Stomach (tissue), 4 donors: ENCODE results near the gene NDUFB1.

ENCODE experiments used
- CTCF ChIP-seq, 7 experiments: fragments of 450-650 bp in 4 of 7; fragments of 200-600 bp in 3 of 7; sonication (generic) in 3 of 7; IDR thresholded peaks; one replicate each; pipeline ENCODE4 v1.5.1; 2016 to 2019; ENCODE audit warnings: antibody characterized with exemption in 7 of 7, control low read depth in 2 of 7, mild to moderate bottlenecking in 1 of 7
- POLR2A ChIP-seq, 4 donors: fragments of 450-650 bp; IDR thresholded peaks; one replicate each; pipeline ENCODE4 v1.6.1; 2016; ENCODE audit warnings: antibody characterized with exemption in 4 of 4, control low read depth in 2 of 4, mild to moderate bottlenecking in 1 of 4, moderate library complexity in 1 of 4
- POLR2AphosphoS5 ChIP-seq, 3 donors: sonication (generic); formaldehyde crosslinking; IDR thresholded peaks; one replicate each; pipeline ENCODE4 v1.6.1; 2016; ENCODE audit warnings: antibody characterized with exemption in 3 of 3

- TF ChIP-seq CTCF (IDR thresholded peaks at IDR 0.05), result no peak
- TF ChIP-seq POLR2A (IDR thresholded peaks at IDR 0.05), result no peak
- TF ChIP-seq POLR2AphosphoS5 (IDR thresholded peaks at IDR 0.05), result no peak
Measured at GRCh38 chr14:92153581-92153980, 32.1 kb upstream of the NDUFB1 start.
